T47D (cell line): ENCODE measurements around the gene PLK3.
"Not testable (repeated sequence)": the region's sequence is repeated elsewhere in the genome, so short reads cannot be mapped to it uniquely, and the experiment has no call there.

Experiments used
- DNase-seq, 2 experiments: peaks; one replicate each; pipeline versions ENCODE4 v3.0.0 to v3.0.0-alpha.2; 2011 to 2012; ENCODE audit warnings: low read depth in 1 of 2, low spot score in 1 of 2
- JUND ChIP-seq: IDR thresholded peaks from 2 replicates; pipeline ENCODE4 v1.6.1; 2012; ENCODE audit warnings: low read depth
- in situ Hi-C: cut with HindIII; loops from 2 replicates; pipeline ENCODE4 v1.10.0; 2016; ENCODE audit warnings: low sequenced_read_pairs, low pct_unique_long_range_greater_than_20kb

PLK3 gene

GRCh38 chr1:44829506-44830384 is 29.6 kb downstream of the PLK3 start:
- in situ Hi-C loops, result no loop called here
- DNase-seq, result no peak
- TF ChIP-seq JUND, result no peak

- no peak for TF ChIP-seq JUND
- DNase-seq, result no peak
- in situ Hi-C loops, result no loop called here
These were observed 30.7 kb downstream of the PLK3 start for GRCh38 chr1:44830900-44831304.

GRCh38 chr1:44831516-44831915 is 31.3 kb downstream of the PLK3 start:
- no peak for DNase-seq
- in situ Hi-C loops, result no loop called here

GRCh38 chr1:44832056-44832705 is 32.0 kb downstream of the PLK3 start:
- TF ChIP-seq JUND, result no peak
- in situ Hi-C loops, result no loop called here
- DNase-seq, result no peak

More at GRCh38 chr1:44831516-44831915, 31.3 kb downstream of the PLK3 start:
- no peak for TF ChIP-seq JUND

- in situ Hi-C loops, result no loop called here
- TF ChIP-seq JUND, result no peak
- no peak for DNase-seq
These were observed 34.2 kb downstream of the PLK3 start for GRCh38 chr1:44834328-44834727.

- in situ Hi-C loops, result no loop called here
- DNase-seq, result peak; percentile 43 to 69
- no peak for TF ChIP-seq JUND
These were observed 35.8 kb downstream of the PLK3 start for GRCh38 chr1:44835738-44836675.

- DNase-seq, in situ Hi-C loops: not testable (repeated sequence)
These were observed 38.1 kb downstream of the PLK3 start for GRCh38 chr1:44838294-44838693.

- in situ Hi-C loops, result no loop called here
- no peak for DNase-seq
- TF ChIP-seq JUND, result no peak
These were observed 39.4 kb downstream of the PLK3 start for GRCh38 chr1:44839576-44839975.

- no peak for TF ChIP-seq JUND
- DNase-seq, result no peak
- in situ Hi-C loops, result no loop called here
These were observed 42.3 kb downstream of the PLK3 start for GRCh38 chr1:44842486-44842861.

GRCh38 chr1:44842862-44843655 is 42.9 kb downstream of the PLK3 start, which contains the start of gene PTCH2:
PTCH2 (minus strand) TSS chr1:44843253; CDS start chr1:44842932, 321 bp downstream.
- in situ Hi-C loops, result no loop called here
- peak; percentile 45 to 77 for DNase-seq
- TF ChIP-seq JUND, result no peak

- in situ Hi-C loops, result no loop called here
- no peak for DNase-seq
- TF ChIP-seq JUND, result no peak
These were observed 46.8 kb downstream of the PLK3 start for GRCh38 chr1:44846985-44847384.

GRCh38 chr1:44847845-44848244 is 47.7 kb downstream of the PLK3 start:
- no peak for TF ChIP-seq JUND
- in situ Hi-C loops, result no loop called here
- DNase-seq, result no peak
